Keratinocyte (primary cell): ENCODE results near the gene XRN2. TPM values are rescaled to one million over a fixed set of nuclear protein-coding genes. Genes with fewer than 3 reads are reported as not detected.

ENCODE experiments used
- DNase-seq: peaks from one replicate; pipeline ENCODE4 v3.0.0-alpha.2; 2011; ENCODE audit warnings: low read depth, missing footprints, low spot score
- FAIRE-seq: peaks from 2 replicates; lab custom pipeline; 2011; peaks lifted over from hg19 to GRCh38; lab: Jason Lieb, UNC
- H2AFZ ChIP-seq: 2 replicates; pipeline ENCODE4 v1.6.0; 2012; ENCODE audit warnings: low read length, control low read depth, inconsistent platforms; ENCODE audit not compliant: control insufficient read depth
- H3K27ac ChIP-seq: 2 replicates; pipeline ENCODE4 v1.5.1; 2011; ENCODE audit warnings: low read length; ENCODE audit not compliant: control insufficient read depth, insufficient read depth
- H3K27me3 ChIP-seq: 3 replicates; pipeline ENCODE4 v1.6.0; 2011; ENCODE audit warnings: low read length; ENCODE audit not compliant: control insufficient read depth, insufficient read depth; ENCODE audit errors: extremely low read depth
- H3K36me3 ChIP-seq, 2 experiments: 2 replicates in 1 of 2; 3 replicates in 1 of 2; pipeline ENCODE4 v1.5.1; 2011; ENCODE audit warnings: low read length in 2 of 2, mild to moderate bottlenecking in 1 of 2; ENCODE audit not compliant: control insufficient read depth in 2 of 2, insufficient read depth in 2 of 2; ENCODE audit errors: extremely low read depth in 1 of 2
- H3K4me1 ChIP-seq: 3 replicates; pipeline ENCODE4 v1.5.1; 2011; ENCODE audit warnings: low read length; ENCODE audit not compliant: control insufficient read depth, insufficient read depth; ENCODE audit errors: extremely low read depth
- H3K4me2 ChIP-seq: 3 replicates; pipeline ENCODE4 v1.6.0; 2011; ENCODE audit warnings: low read depth, low read length; ENCODE audit not compliant: control insufficient read depth, insufficient read depth; ENCODE audit errors: extremely low read depth
- H3K4me3 ChIP-seq, 3 experiments: fragments of 200-600 bp in 1 of 3; sonication (generic) in 1 of 3; 2 replicates in 2 of 3; 3 replicates in 1 of 3; pipeline ENCODE4 v1.5.1; 2011 to 2016; ENCODE audit warnings: low read length in 3 of 3, mild to moderate bottlenecking in 3 of 3, control low read depth in 2 of 3, inconsistent platforms in 1 of 3, low read depth in 1 of 3, mixed read lengths in 1 of 3, mixed run types in 1 of 3, moderate library complexity in 1 of 3; ENCODE audit not compliant: control insufficient read depth in 2 of 3, insufficient read depth in 2 of 3; ENCODE audit errors: extremely low read depth in 1 of 3
- H3K79me2 ChIP-seq: 2 replicates; pipeline ENCODE4 v1.6.0; 2012; ENCODE audit warnings: low read length; ENCODE audit not compliant: control insufficient read depth, insufficient read depth
- H3K9ac ChIP-seq: 3 replicates; pipeline ENCODE4 v1.6.0; 2011; ENCODE audit warnings: low read length; ENCODE audit not compliant: control insufficient read depth, insufficient read depth; ENCODE audit errors: extremely low read depth
- H3K9me1 ChIP-seq: 3 replicates; pipeline ENCODE4 v1.6.0; 2011; ENCODE audit warnings: low read length; ENCODE audit not compliant: control insufficient read depth, insufficient read depth; ENCODE audit errors: extremely low read depth
- H3K9me3 ChIP-seq: 2 replicates; pipeline ENCODE4 v1.5.1; 2012; ENCODE audit warnings: low read depth, low read length; ENCODE audit not compliant: control insufficient read depth
- H4K20me1 ChIP-seq: 3 replicates; pipeline ENCODE4 v1.6.0; 2011; ENCODE audit warnings: low read length; ENCODE audit not compliant: control insufficient read depth, insufficient read depth; ENCODE audit errors: extremely low read depth
- EZH2 ChIP-seq: IDR thresholded peaks from one replicate; pipeline ENCODE4 v1.6.1; 2012; ENCODE audit warnings: inconsistent platforms, mild to moderate bottlenecking, low read length, moderate library complexity
- dilution Hi-C: fragments of 300-500 bp; cut with MboI; formaldehyde crosslinking; loops from one replicate; pipeline ENCODE4 v1.7.0; 2020; ENCODE audit warnings: low sequenced_read_pairs; ENCODE audit not compliant: extremely low pct_ligation_motif_present
- polyA plus RNA-seq, 5 experiments: library from polyadenylated mRNA; depleted of rRNA in 3 of 5; stranded (reverse) in 3 of 5; stranded (forward) in 1 of 5; unstranded in 1 of 5; fragments of >200 nt; gene quantifications; 1 replicate in 1 of 5; 2 replicates in 3 of 5; 3 replicates in 1 of 5; pipeline versions ENCODE4 v1.2.1 to v1.2.3, GENCODE V29; 2011 to 2012; ENCODE audit warnings: missing spikeins in 2 of 5, low read depth in 1 of 5, low replicate concordance in 1 of 5
- TF ChIP-seq, protein P1 (sequence below), 3 experiments: IDR thresholded peaks in 1 of 3; conservative IDR thresholded peaks in 1 of 3; optimal IDR thresholded peaks in 1 of 3; 2 replicates in 2 of 3; 3 replicates in 1 of 3; pipeline versions ENCODE3 to v1.5.1; 2011; ENCODE audit warnings: low read length in 3 of 3, mild to moderate bottlenecking in 3 of 3, moderate library complexity in 2 of 3, control low read depth in 1 of 3, inconsistent platforms in 1 of 3; ENCODE audit not compliant: insufficient read depth in 2 of 3; ENCODE audit errors: extremely low read depth in 1 of 3

XRN2 gene
- polyA plus RNA-seq, 1 donor (not counting 4 experiments of a cell fraction or from before 2014, with no cell fraction given), result 85.8 TPM

GRCh38 chr20:21372016-21372415 lies 68.9 kb downstream of the XRN2 start:
- no peaks in the 10 kb centered on the region for H4K20me1 ChIP-seq
- FAIRE-seq, result no peak
- H3K4me2 ChIP-seq, result no peak overlapping the region
- TF ChIP-seq, protein P1, sequence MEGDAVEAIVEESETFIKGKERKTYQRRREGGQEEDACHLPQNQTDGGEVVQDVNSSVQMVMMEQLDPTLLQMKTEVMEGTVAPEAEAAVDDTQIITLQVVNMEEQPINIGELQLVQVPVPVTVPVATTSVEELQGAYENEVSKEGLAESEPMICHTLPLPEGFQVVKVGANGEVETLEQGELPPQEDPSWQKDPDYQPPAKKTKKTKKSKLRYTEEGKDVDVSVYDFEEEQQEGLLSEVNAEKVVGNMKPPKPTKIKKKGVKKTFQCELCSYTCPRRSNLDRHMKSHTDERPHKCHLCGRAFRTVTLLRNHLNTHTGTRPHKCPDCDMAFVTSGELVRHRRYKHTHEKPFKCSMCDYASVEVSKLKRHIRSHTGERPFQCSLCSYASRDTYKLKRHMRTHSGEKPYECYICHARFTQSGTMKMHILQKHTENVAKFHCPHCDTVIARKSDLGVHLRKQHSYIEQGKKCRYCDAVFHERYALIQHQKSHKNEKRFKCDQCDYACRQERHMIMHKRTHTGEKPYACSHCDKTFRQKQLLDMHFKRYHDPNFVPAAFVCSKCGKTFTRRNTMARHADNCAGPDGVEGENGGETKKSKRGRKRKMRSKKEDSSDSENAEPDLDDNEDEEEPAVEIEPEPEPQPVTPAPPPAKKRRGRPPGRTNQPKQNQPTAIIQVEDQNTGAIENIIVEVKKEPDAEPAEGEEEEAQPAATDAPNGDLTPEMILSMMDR (optimal IDR thresholded peaks at IDR 0.05 in 1 of 3, IDR thresholded peaks at IDR 0.05 in 1 of 3, conservative IDR thresholded peaks at IDR 0.05 in 1 of 3; ENCODE audit: extremely low read depth in 1 of 3, insufficient read depth in 2 of 3, low read length in 3 of 3), result no peak
- no peak for TF ChIP-seq EZH2
- H3K9me3 ChIP-seq, result no peaks in the 10 kb centered on the region
- H2AFZ ChIP-seq, result no peak overlapping the region
- H3K4me3 ChIP-seq, result no peak overlapping the region
- H3K4me1 ChIP-seq, result no peaks in the 10 kb centered on the region
- peaks cover 6% of the 10 kb centered on the region for H3K79me2 ChIP-seq
- no peak overlapping the region for H3K27ac ChIP-seq
- no peak overlapping the region for H3K9ac ChIP-seq
- no peak for DNase-seq
- dilution Hi-C loops, result no loop called here
- H3K36me3 ChIP-seq, result no peaks in the 10 kb centered on the region
- no peaks in the 10 kb centered on the region for H3K27me3 ChIP-seq
- H3K9me1 ChIP-seq, result no peaks in the 10 kb centered on the region

GRCh38 chr20:21373436-21373835 lies 70.3 kb downstream of the XRN2 start:
- no peak for FAIRE-seq
- TF ChIP-seq, protein P1 (optimal IDR thresholded peaks at IDR 0.05 in 1 of 3, IDR thresholded peaks at IDR 0.05 in 1 of 3, conservative IDR thresholded peaks at IDR 0.05 in 1 of 3; ENCODE audit: extremely low read depth in 1 of 3, insufficient read depth in 2 of 3, low read length in 3 of 3), result no peak
- TF ChIP-seq EZH2, result no peak
- dilution Hi-C loops, result no loop called here

More at GRCh38 chr20:21373436-21373835, 70.3 kb downstream of the XRN2 start:
- H3K4me3 ChIP-seq, result no peak overlapping the region
- H3K27me3 ChIP-seq, result no peaks in the 10 kb centered on the region
- H3K79me2 ChIP-seq, result peaks cover 8% of the 10 kb centered on the region
- DNase-seq, result no peak
- H3K4me1 ChIP-seq, result no peaks in the 10 kb centered on the region
- H3K9me3 ChIP-seq, result no peaks in the 10 kb centered on the region
- no peak overlapping the region for H2AFZ ChIP-seq
- H3K36me3 ChIP-seq, result peaks cover 0 to 3% of the 10 kb centered on the region in 2 experiments
- H4K20me1 ChIP-seq, result no peaks in the 10 kb centered on the region
- no peaks in the 10 kb centered on the region for H3K9me1 ChIP-seq
- H3K27ac ChIP-seq, result no peak overlapping the region
- H3K9ac ChIP-seq, result no peak overlapping the region
- no peak overlapping the region for H3K4me2 ChIP-seq
